COR-L47 (cell line): ENCODE data around the gene ZCCHC10.
"Not testable (repeated sequence)": the region's sequence is repeated elsewhere in the genome, so short reads cannot be mapped to it uniquely, and the experiment has no call there.

Experiments used
- DNase-seq: peaks from one replicate; lab custom pipeline; 2025; lab: John Stamatoyannopoulos, UW

The ZCCHC10 gene

DNA sequence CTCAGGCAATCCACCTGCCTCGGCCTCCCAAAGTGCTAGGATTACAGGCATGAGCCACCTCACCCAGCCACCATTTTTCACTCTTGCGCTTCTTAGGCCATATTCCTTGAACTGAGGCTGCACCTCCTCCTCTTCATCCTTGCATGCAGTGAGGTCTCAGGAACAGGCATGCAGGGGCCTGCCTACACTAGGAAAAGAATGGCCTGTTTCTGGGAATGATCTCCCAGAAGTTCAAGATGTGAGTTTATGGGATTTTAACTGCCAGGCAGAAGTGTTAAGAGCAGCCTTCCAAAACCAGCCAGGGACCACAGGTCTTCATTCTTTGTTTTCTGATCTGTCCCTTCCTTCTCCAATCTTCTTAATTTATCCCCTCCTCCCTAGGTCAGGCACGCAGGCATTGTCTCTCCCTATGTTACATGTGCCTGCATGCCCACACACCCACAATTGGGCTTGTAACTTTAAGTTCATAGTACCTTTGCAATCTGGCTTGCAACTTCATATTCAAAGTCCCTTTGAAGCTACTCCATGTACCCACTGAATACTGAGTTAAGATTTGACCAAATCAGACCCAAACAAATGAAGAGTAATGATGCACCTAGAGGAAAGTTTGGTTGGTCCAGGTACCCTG lies 14.9 kb upstream of the ZCCHC10 start:
- DNase-seq, result no peak

DNA sequence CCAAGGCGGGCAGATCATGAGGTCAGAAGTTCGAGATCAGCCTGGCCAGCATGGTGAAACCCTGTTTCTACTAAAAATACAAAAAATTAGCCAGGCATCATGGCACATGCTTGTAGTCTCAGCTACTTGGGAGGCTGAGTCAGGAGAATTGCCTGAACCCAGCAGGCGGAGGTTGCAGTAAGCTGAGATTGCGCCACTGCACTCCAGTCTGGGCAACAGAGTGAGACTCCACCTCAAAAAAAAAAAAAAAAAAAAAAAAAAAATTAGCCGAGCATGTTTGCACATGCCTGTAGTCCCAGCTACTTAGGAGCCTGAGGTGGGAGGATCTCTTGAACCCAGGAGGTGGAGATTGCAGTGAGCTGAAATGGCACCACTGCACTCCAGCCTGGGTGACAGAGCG lies 10.3 kb upstream of the ZCCHC10 start:
- not testable (repeated sequence) for DNase-seq

DNA sequence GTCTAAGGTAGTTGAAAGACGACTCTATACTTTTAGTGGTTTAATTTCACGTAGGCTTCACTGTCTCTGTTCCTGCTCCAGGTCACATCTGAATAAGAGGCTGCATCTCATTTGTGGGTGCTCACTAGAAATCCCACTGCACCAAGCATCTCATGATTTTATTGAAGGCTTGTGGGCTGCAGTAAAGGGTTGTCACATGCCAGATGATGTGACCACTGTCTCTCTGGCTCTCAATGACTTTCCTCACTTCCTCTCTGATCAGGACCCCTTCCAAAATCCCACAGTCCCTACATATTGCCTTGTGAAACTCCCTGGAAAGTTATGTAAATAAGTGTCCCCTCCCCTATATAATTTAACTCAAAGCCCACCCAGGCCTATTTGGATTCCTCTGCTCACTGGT lies 8.9 kb upstream of the ZCCHC10 start:
- DNase-seq, result no peak

DNA sequence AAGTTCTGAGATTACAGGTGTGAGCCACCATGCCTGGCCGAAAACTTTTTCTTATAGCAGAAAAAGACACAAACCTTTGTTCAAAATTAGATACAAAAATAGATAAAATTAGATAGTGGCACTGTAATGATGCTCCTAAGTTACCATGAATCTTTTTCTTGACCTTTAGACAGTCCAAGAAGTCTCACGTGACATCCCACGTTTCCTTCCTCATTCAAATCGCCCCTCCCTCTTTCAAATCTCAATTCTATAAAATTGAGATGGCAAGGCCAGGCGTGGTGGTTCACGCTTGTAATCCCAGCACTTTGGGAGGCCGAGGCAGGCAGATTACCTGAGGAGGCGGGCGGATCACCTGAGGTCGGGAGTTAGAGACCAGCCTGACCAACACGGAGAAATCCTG lies 7.7 kb upstream of the ZCCHC10 start:
- no peak for DNase-seq

DNA sequence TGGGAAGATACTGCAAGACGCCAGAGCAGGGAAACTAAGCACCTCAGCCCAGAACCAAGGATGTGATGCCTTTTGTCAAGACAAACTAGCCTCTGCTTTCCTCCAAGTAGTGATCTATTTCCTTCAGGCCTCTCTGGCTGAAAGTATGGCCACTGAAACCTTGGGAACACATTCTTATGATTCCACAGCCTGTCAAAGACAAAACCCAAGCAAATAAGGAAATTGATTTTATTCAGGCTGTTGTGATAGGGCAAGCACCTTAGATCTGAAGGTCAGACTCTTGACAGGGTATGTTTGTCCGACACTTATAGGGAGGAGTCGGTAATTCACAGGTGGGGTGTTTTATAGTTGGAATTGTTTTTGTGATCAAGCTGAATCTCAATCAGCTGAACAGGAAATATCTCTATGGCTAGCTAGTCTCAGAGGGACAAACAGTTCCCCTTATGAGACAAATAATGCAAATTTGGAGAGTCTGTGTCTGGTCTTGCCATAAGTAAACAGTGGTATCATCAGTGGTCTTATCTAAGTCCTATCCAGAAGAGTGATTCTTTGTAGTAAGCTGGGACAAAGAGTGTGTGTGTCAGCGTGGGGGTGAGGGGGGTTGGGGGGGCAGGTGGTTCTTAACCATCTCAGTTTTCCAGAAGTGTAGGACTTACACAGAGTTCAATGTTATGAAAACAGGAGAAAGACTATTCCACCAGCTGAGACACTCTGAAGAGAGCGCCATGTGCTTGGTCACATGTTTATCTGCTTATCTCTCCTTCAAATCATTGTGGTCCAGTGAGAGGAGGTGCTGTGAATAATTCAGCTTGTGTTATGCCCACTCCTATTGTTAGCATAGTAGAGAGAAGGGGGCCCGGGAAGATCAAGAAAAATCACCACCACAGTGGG lies 6.7 kb upstream of the ZCCHC10 start:
- DNase-seq, result no peak

DNA sequence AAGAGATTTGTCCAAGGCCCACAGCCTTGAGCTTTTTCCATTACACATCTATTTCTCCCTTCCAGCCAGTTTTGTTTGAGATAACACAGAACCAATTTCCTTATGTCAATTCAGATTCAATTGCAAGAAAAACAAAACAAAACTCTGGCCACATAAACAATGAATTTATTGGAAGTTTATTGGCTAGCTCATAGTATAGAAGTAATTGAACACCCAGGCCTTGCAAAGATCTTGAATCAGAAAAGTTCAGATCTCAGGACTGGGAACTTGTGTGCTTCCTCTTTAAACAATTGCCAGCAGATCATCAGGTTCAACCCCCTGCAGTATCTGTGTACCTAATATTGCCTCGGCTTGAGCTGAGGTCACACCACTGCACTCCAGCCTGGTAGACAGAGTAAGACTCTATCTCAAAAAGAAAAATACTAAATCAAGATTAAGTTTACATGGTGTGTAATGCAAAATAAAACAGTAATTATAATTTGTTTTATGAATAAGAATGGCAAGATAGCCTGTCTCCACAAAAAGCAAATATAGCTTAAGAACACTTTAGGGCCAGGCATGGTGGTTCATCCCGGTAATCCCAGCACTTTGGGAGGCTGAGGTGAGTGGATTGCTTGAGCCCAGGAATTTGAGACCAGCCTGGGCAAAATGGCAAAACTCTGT lies 4.1 kb upstream of the ZCCHC10 start:
- no peak for DNase-seq

DNA sequence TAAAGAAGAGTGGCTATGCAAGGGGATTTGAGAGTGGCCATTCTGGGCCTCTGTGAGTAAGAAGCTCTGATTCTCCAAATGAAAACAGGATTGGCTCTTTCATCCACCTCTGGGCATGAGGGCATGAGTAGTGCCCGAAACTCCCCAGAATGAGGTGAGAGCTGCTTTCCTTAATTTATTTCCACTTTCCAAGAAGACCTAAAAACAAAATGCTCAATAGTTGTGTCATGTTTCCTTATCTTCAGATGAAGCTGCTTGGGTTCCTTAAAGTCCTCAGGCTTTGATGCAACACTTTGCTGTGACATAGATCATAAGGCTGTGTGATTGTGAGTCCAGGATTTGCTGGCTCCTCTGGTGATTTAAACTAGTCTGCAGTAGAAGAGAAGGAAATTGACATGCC lies 3.1 kb upstream of the ZCCHC10 start:
- no peak for DNase-seq

DNA sequence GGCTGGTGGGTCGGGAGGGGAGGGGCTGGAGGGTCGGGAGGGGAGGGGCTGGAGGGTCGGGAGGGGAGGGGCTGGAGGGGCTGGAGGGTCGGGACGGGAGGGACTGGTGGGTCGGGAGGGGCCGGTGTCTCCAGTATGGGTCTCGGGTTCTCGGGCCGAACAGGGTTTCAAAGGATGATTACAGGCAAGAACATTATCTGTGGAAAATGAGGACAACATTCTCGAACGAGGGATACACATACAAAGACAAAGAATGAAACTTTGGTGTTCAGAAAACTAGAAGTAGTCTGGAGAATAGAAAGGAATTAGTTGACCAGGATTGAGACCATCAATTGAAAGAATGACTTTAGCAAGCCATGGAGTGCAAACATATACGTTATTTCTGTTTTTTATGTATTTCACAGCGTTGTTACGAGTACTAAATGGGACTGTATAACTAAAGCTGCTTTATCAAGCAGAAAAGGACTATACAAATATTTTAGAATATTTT lies 360 bp upstream of the ZCCHC10 start:
- no peak for DNase-seq

DNA sequence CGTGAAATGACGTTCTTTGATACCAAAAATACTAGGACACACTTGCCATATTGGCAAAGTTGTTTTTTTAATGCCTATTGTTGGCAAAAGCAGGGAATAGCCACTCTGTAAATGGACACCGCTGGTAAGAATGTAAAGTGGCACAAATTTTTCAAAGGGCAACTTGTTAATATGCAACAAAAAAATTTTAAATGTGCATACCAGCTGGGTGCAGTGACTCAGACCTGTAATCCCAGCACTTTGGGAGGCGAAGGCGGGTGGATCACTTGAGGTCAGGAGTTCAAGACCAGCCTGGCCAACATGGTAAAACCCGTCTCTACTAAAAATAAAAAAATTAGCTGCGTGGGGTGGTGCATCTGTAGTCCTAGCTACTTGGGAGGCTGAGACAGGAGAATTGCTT lies 6.9 kb downstream of the ZCCHC10 start:
- not testable (repeated sequence) for DNase-seq

DNA sequence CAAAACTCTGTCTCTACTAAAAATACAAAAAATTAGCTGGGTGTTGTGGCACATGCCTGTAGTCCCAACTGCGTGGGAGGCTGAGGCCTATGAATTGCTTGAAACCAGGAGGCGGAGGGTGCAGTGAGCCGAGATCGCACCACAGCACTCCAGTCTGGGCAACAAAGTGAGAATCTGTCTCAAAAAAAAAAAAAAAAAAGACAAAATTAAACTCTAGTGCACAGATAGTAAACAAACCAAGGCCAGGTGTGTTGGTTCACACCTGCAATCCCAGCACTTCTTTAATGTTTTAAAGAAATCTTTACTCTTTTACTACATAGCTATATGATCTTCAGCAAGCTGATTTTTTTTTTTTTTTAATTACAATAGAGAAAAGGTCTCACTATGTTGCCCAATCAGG lies 8.4 kb downstream of the ZCCHC10 start:
- DNase-seq, result no peak

DNA sequence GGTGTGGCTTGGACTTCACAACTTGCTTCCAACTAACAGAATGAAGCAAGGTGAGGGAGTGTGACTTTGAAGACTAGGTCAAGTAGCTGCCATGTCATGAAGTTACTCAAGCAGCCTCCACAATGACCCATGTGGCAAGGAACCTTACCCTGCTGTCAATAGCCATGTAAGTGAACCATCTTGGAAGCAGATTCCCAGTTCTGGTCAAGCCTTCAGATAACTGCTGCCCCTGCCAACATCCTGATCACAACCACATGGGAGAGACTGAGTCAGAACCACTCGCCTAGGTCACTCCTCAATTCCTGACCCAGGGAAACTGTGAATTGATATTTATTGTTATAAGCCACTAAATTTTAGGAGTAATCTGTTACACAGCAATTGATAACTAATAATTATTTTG lies 10.9 kb downstream of the ZCCHC10 start:
- DNase-seq, result no peak

DNA sequence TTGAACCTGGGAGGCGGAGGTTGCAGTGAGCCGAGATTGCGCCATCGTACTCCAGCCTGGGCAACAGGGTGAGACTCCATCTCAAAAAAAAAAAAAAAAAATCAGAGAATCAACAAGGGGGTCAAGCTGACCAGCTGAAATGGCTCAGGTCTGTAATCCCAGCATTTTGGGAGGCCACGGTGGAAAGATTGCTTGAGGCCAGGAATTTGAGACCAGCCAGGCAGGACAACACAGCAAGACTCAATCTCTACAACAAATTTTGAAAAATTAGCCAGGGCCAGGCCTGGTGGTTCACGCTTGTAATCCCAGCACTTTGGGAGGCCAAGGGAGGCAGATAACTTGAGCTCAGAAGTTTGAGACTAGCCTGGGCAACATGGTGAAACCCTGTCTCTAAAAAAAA lies 17.9 kb downstream of the ZCCHC10 start:
- DNase-seq, result not testable (repeated sequence)

DNA sequence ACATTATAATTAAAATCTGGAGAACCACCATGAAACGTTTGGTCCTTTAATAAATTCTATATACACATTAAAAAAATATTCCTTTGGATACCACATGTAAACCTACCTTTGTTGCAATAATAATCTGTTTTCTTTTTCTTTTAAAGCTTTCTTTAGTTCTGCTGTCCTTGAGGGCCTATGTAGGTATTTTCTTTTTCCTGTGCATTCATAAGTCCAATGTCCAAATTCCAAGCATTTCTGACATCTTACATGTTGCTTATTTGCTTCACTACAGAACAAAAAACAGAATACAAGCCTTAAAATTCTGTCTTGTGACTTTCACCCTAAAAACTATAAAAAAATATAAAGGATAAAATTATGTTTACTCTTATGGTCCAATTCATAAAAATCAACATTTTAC lies 19.7 kb downstream of the ZCCHC10 start:
- DNase-seq, result no peak

DNA sequence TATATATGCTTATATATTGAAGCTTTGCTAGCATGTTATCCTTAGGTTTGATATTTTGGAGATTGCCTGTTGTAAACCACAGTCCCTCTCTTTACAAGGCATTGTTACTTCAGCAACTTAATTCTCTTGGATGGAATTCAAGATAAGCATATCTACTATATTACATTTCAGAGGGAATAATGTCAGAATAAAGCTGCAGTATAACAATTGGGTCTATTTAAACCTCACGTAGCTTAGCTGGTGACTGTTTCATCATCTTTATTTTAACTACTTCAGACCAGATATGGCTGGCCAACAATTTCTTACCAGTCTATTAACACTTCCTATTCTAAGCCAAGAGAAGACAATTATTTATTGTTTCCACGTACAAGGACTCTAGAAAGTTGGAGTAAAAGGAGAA lies 27.1 kb downstream of the ZCCHC10 start:
- no peak for DNase-seq

DNA sequence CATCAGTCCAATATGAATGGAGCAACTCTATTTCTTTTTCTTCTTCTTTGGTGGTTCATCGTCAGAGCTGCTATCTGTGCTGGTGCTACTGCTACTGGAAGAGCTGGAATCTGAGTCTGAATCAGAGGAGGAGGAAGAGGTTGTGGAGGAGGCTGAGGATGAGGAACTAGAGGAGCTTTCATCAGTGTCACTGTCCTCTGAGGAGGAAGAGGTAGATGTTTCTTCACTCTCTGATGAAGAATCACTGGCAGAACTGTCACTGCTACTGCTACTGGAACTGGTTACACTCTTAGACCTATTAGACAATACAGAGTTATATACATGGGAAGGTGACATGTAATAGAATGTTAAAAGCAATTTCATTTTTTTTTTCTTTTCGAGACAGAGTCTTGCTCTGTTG lies 27.8 kb downstream of the ZCCHC10 start:
- no peak for DNase-seq

DNA sequence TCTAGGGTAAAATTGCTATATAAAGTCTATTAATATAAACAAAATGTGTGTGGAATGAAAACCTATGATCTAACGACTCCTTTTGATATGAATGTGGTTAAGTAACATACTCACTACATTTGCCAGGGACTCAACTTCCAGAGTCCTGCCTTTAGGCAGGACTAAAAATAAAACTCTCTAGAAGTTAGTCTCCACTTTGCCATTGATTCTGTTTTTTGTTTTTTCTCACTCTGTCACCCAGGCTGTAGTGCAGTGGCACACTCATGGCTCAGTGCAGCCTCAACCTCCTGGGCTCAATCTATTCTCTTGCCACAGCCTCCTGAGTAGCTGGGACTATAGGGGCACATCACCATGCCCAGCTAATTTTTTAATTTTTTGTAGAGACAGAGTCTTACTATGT lies 30.0 kb downstream of the ZCCHC10 start:
- DNase-seq, result no peak

DNA sequence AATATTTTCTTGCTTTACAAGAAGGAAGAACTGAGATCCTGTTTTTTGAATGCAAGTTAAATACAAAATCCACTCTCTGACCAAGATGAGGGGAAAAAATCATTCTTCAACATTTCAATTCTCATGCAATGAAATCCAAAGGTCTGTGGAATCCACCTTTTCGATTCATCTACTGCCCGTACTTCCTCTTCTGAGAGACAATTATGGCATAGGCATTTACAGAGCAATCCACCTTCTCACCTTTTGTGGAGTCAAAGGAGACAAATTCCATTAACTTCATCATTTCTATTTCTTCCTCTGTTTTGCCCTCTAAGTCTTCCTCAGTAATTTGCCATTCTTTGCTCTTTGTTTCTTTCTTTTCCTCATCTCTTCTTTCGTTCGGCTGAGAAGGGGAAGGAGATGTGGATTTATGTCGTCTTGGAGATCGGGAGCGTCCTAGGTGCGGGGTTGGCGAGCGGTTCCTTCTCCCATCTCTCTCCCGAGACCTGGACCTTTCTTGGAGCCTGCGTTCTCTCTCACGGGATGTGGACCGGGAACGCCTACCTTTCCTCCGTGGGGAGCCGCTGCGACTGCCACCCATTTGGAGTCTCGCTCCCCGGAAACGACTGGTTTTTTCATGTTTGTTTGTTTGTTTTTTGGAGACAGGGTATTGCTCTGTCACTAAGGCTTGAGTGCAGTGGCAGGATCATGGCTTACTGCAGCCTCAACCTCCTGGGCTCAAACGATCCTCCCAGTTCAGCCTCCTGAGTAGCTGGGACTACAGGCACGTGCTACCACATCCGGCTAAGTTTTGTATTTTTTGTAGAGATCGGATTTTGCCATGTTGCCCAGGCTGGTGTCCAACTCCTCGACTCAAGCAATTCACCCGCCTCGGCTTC lies 38.6 kb downstream of the ZCCHC10 start:
- no peak for DNase-seq

DNA sequence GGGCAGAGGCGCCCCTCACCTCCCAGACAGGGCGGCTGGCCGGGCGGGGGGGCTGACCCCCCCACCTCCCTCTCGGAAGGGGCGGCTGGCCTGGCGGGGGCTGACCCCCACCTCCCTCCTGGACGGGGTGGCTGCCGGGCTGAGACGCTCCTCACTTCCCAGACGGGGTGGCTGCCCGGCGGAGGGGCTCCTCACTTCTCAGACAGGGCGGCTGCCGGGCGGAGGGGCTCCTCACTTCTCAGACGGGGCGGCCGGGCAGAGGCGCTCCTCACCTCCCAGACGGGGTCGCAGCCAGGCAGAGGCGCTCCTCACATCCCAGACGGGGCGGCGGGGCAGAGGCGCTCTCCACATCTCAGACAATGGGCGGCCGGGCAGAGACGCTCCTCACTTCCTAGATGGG lies 43.4 kb downstream of the ZCCHC10 start:
- not testable (repeated sequence) for DNase-seq

DNA sequence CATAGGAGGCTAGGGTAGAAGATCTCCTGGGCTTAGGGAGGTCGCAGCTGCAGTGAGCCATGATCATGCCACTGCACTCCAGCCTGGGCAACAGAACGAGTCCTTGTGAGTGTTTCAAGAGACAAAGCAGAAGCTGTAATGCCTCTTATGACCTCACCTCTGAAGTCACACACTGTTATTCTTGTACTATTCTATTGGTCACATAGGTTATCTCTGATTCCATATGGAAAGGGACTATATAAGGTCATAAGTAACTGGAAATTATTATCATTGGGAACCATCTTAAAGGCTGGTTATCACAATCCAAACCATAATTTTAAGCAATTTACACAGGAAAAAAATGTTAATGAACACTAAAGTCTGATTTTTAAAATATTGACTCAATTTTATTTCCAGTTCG lies 45.1 kb downstream of the ZCCHC10 start:
- DNase-seq, result no peak

DNA sequence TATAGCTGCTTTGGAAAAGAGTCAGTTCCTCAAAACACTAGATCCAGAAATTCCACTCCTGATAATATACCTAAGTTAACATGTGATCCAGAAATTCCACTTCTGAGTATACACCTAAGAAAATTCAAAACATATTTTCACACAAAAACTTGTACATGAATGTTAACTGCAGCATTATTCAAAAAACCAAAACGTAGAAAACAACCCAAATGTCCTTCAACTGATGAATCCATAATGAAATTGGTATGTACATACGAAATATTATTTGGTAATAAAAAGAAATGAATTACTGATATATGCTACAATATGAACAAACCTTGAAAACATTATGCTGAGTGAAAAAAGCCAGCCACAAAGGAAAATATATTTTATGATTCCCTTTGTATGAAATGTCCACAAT lies 46.4 kb downstream of the ZCCHC10 start:
- DNase-seq, result no peak

DNA sequence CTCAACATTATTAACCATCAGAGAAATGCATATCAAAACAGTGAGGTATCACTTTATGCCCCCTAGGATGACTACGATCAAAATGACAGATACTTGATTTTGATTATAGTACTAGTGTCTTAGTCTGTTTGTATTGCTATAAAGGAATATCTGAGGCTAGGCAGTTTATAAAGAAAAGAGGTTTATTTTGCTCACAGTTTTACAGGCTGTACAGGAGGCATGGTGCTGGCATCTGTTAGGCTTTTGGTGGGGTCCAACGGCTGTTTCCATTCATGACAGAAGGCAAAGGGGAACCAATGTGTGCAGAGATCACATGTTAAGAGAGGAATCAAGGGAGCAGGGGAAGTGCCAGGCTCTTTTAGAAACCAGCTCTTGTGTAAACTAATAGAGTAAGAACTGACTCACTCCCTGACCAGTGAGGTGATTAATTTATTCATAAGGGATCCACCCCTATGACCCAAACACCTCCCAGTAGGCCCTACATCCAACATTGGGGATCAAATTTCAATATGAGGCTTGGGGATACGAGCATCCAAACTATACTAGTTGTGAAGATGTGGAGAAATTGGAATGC lies 46.9 kb downstream of the ZCCHC10 start:
- DNase-seq, result no peak

DNA sequence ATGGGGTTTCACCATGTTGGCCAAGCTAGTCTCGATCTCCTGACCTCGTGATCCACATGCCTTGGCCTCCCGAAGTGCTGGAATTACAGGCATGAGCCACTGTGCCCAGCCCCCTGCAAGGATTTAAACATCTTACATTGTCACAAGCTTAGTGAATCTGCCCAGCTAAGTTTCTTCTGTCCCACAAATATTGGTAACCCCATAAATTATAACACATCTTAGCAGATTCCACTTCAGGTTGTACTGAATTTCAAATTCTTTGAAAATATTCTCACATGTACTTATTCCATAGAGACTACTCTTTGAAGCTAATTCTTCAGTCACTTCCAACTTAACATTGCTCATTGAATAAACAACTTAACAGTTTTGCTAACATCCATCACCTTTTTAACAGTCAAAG lies 49.5 kb downstream of the ZCCHC10 start:
- no peak for DNase-seq
